GM13977 (cell line): ENCODE measurements around the gene SIRT7.

Experiments used
- DNase-seq: peaks from one replicate; pipeline ENCODE4 v3.0.0; 2012; ENCODE audit warnings: low spot score
- in situ Hi-C: fragments of 300-500 bp; cut with MboI; formaldehyde crosslinking; loops from one replicate; pipeline ENCODE4 v1.12.0; 2022; ENCODE audit warnings: low sequenced_read_pairs, low pct_unique_long_range_greater_than_20kb, mixed read lengths, inconsistent platforms; ENCODE audit not compliant: unreplicated experiment
- TF ChIP-seq, protein P1 (sequence below): IDR thresholded peaks from 2 replicates; pipeline ENCODE4 v1.5.1; 2012; ENCODE audit warnings: mild to moderate bottlenecking, control low read depth; ENCODE audit not compliant: insufficient read depth; ENCODE audit errors: extremely low read depth, missing control alignments

SIRT7 gene

DNA sequence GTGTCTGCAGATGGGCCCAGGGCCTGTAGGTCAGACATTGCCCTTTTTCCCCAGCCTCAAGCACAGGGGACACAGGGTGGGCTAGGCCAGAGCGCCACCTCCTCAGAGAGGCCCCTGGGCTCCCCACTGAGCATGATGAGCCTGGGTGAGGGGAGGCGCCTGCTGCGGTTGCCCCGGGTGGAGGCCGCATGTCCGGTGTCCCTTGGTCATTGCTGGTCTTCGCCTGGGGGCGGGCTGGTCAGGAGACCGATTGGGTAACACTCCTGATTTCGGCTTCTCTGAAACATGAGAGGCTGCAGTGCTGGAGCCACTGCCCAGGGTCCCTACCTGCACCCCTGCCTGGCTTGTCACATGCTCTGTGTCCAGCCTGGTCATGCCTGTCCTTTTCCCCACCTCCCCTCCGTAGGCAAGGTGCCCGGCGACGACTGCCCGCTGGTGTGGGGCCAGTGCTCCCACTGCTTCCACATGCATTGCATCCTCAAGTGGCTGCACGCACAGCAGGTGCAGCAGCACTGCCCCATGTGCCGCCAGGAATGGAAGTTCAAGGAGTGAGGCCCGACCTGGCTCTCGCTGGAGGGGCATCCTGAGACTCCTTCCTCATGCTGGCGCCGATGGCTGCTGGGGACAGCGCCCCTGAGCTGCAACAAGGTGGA lies 18.3 kb downstream of the SIRT7 start:
- TF ChIP-seq, protein P1, sequence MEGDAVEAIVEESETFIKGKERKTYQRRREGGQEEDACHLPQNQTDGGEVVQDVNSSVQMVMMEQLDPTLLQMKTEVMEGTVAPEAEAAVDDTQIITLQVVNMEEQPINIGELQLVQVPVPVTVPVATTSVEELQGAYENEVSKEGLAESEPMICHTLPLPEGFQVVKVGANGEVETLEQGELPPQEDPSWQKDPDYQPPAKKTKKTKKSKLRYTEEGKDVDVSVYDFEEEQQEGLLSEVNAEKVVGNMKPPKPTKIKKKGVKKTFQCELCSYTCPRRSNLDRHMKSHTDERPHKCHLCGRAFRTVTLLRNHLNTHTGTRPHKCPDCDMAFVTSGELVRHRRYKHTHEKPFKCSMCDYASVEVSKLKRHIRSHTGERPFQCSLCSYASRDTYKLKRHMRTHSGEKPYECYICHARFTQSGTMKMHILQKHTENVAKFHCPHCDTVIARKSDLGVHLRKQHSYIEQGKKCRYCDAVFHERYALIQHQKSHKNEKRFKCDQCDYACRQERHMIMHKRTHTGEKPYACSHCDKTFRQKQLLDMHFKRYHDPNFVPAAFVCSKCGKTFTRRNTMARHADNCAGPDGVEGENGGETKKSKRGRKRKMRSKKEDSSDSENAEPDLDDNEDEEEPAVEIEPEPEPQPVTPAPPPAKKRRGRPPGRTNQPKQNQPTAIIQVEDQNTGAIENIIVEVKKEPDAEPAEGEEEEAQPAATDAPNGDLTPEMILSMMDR, result no peak
- DNase-seq, result no peak
- in situ Hi-C loops, result no loop called here

DNA sequence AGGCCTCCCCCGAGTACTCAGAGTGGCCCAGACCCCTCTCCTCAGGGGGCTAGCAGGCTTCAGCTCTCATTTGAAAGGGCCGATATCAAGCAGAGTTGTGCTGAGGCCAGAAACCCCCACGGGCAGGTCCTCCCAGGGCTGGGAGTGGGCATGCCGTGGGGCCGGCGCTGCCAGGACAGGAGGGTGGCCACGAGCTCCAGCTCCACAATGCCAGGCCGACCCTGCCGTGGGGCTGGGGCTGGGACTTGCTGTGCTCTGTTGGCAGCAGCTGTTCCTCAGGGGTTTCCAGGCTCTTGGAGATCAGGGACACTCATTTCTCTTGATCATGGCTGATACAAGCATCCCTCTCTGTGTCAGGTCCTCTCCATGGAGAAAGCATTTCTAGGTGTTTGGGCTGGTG lies 19.1 kb downstream of the SIRT7 start:
- in situ Hi-C loops, result no loop called here
- TF ChIP-seq, protein P1, result no peak
- no peak for DNase-seq

DNA sequence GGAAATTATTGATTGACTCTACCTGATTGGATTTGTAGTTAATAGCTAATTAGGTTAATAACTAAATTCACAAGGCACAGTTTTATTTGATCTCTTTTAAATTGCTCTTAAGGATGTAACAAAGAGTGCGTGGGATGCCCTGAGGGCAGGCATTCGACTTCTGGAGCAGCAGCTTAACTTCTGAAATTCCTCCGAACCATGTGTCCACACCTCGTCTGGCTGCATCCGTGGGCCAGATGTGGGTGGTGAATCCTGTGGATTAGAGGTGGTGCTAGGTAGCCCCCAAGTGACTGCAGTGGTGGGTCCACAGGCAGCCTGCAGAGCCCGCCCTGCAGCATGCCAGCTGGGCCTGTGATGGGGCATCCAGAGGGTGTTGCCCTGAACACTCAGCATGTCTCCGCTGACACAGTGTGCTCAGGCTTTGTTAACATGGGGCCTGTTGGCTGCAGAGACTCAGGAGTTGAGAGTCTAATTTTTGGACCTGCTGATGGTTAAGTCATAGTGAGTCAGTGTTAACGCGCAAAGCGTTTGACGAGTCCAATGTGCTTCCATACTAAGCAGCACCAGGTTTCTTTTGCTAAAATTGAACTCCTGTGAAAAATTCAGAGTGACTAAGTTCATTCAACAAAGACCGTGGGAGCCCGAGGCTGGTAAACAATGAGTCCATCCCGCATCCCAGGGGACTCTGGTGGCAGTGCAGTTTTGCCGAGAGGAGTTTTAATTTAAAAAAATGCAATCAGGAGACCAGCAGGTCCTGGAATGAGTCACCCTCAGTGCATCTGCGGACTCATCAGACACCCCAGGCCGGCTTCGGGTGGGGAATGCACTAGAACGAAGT lies 19.7 kb downstream of the SIRT7 start:
- TF ChIP-seq, protein P1, result no peak
- DNase-seq, result no peak
- in situ Hi-C loops, result no loop called here

DNA sequence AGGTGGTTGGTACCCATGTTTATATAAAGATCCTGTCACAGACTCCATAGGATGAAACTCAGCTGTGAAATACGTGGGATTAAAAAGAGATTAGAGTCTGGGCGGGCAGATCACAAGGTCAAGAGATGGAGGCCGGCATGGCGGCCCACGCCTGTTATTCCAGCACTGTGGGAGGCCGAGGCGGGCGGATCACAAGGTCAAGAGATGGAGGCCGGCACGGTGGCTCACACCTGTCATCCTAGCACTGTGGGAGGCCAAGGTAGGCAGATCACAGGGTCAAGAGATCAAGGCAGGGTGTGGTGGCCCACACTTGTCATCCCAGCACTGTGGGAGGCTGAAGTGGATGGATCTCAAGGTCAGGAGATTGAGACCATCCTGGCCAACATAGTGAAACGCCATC lies 22.6 kb downstream of the SIRT7 start:
- no peak for DNase-seq
- in situ Hi-C loops, result no loop called here
- TF ChIP-seq, protein P1, result no peak

DNA sequence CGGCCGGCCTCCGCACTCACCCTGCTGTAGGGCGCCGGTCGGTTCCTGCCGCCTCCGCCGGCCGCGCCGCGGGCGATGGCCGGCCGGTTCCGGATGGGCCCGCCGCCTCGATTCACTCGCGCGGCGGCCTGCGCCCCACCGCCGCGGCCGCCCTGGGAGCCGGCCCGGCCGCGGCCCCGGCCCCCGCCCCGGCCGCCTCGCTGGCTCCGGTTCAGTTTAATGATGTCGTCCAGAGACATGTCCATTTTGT lies 26.7 kb downstream of the SIRT7 start:
- in situ Hi-C loops, result no loop called here
- TF ChIP-seq, protein P1, result no peak
- DNase-seq, result no peak

DNA sequence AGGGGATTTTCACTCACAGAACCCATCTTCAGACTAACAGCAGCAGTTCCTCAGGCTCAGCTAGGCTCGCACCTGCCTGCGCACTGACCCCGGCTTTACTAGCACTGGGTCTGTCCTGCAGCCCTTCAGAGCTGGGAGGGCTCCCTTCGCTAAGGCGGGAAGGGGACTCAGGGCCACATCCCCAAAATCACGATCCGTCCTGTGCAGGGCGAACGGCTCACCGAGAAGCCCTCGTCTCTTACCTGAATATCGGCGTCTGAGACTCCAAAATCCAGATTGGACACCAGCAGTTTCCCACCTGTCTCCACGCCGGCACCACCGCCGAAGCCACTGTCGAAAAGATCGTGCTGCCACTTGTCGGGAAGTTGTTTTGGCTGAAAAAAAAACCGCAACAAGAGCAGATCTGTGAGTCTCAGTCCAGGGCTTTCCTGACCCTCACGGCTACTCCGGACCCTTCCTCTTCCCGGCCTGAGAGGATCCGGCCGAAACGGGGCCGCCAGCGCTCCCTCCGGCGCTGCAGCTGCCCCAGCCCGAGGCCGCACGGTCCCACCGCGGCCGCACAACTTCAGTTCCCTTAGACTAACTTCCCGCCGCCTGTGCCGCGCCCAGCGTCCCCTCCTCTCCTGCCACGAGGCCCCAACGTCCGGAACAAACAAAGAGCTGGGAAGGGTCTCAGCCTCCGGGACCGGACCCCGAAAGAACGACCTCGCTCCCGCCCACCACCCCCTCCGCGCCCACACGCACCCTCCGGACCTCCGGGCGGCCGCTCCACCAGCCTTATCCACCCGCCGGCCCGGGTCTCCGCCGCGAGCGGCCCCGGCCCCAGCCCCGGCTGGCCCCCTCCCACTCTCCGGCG lies 27.3 kb downstream of the SIRT7 start:
- TF ChIP-seq, protein P1, result no peak
- in situ Hi-C loops, result no loop called here
- DNase-seq, result no peak
